ENCODE data around the gene CARM1.

CARM1 gene

DNA sequence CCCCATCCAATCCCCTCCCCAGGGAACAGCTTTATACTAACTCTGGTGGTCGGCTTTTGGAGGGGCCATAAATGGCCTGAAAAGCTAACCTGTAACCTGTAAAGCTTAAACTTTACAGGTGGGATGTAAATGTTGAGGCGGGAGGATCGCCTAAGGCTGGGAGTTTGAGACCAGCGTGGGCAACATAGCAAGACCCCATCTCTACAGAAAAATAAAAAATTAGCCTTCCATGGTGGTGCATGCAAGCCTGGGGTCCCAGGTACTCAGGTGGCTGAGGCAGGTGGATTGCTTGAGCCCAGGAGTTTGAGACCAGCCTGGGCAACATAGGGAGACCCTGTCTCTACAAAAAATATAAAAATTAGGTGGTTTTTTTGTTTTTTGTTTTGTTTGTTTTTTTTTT, 18.5 kb downstream of the CARM1 start:
- DNase-seq (ENCODE audit: extremely low read depth, low read depth): no peak

GRCh38 chr19:10891405-10892086, 20.2 kb downstream of the CARM1 start:
- TF ChIP-seq, protein P1, sequence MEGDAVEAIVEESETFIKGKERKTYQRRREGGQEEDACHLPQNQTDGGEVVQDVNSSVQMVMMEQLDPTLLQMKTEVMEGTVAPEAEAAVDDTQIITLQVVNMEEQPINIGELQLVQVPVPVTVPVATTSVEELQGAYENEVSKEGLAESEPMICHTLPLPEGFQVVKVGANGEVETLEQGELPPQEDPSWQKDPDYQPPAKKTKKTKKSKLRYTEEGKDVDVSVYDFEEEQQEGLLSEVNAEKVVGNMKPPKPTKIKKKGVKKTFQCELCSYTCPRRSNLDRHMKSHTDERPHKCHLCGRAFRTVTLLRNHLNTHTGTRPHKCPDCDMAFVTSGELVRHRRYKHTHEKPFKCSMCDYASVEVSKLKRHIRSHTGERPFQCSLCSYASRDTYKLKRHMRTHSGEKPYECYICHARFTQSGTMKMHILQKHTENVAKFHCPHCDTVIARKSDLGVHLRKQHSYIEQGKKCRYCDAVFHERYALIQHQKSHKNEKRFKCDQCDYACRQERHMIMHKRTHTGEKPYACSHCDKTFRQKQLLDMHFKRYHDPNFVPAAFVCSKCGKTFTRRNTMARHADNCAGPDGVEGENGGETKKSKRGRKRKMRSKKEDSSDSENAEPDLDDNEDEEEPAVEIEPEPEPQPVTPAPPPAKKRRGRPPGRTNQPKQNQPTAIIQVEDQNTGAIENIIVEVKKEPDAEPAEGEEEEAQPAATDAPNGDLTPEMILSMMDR (IDR thresholded peaks at IDR 0.05; ENCODE audit: low read depth, low read length): no peak
- no peak for DNase-seq (ENCODE audit: extremely low read depth, low read depth)

More for the DNA sequence above, 18.5 kb downstream of the CARM1 start:
- TF ChIP-seq, protein P1 (IDR thresholded peaks at IDR 0.05; ENCODE audit: low read depth, low read length): no peak

- TF ChIP-seq, protein P1 (IDR thresholded peaks at IDR 0.05; ENCODE audit: low read depth, low read length): no peak
These were observed 20.9 kb downstream of the CARM1 start for GRCh38 chr19:10892256-10892655.

GRCh38 chr19:10894911-10895213, 23.5 kb downstream of the CARM1 start:
- DNase-seq (ENCODE audit: extremely low read depth, low read depth): no peak
- TF ChIP-seq, protein P1 (IDR thresholded peaks at IDR 0.05; ENCODE audit: low read depth, low read length): no peak

More at GRCh38 chr19:10892256-10892655, 20.9 kb downstream of the CARM1 start:
- DNase-seq (ENCODE audit: extremely low read depth, low read depth): no peak

GRCh38 chr19:10895363-10895762, 24.0 kb downstream of the CARM1 start:
- DNase-seq (ENCODE audit: extremely low read depth, low read depth): no peak
- TF ChIP-seq, protein P1 (IDR thresholded peaks at IDR 0.05; ENCODE audit: low read depth, low read length): no peak

- TF ChIP-seq, protein P1 (IDR thresholded peaks at IDR 0.05; ENCODE audit: low read depth, low read length): no peak
- no peak for DNase-seq (ENCODE audit: extremely low read depth, low read depth)
These were observed 24.6 kb downstream of the CARM1 start for GRCh38 chr19:10895920-10896319.

DNA sequence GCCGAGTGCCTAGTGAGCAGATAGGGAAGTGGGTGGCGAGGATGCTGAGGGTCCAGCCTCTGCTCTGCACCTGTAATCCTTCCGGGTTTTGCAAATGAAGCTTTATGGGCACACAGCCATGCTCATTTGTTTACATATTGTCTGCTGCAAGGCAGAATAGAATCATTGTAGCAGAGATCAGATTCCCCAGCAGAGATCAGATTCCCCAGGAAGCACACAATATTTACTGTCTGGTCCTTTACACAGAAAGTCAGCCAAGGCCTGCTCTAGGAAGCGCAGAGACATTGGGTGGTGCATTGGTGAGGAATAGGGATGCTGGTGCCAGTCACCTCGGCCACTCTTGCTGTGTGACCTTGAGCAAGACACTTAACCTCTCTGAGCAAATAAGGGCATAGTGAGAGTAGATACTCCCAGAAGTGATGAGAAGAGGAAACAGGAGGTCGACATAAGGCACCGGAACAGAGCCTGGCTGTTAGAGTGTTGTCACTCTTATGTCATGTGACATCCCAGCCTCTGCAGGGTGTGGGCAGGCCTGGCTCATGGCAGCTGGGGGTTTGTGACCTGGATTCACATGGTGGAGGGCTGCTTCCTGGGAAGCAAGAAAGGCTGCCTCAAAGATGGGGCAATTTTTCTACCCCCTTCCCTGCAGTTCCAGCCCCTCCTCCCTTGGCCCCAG, 25.6 kb downstream of the CARM1 start:
- no peak for DNase-seq (ENCODE audit: extremely low read depth, low read depth)
- TF ChIP-seq, protein P1 (IDR thresholded peaks at IDR 0.05; ENCODE audit: low read depth, low read length): no peak
